IMR-90 (cell line): Measurements from ENCODE around the gene STRIP2. TPM values are rescaled to one million over a fixed set of nuclear protein-coding genes. Genes with fewer than 3 reads are reported as not detected.

Experiments
- ATAC-seq: fragments of 200-7000 bp; cut with Tn5 transposase; 2 replicates; pipeline ENCODE4 v1.9.1; 2020; ENCODE audit warnings: low read depth, mild to moderate bottlenecking, moderate library complexity
- BruUV-seq: library from RNA; stranded (reverse); fragments of 400-500 nt; replicated peaks from 2 replicates; lab custom pipeline; 2021; lab: Mats Ljungman, UMichigan
- CTCF ChIA-PET: fragments of 300-600 bp; formaldehyde crosslinking; extraction: SDS; loops from one replicate; lab custom pipeline; 2021; ENCODE audit warnings: antibody characterized with exemption; lab: Yijun Ruan, JAX
- POLR2A ChIA-PET: fragments of 300-600 bp; sonication (Branson Sonifier 250); formaldehyde crosslinking; loops from one replicate; lab custom pipeline; 2022; ENCODE audit warnings: antibody characterized with exemption; ENCODE audit not compliant: unreplicated experiment; lab: Charles Lee
- DNase-seq: peaks from one replicate; pipeline ENCODE4 v3.0.0; 2013
- H2AFZ ChIP-seq: replicated peaks from 2 replicates; pipeline ENCODE3; 2013; ENCODE audit warnings: low read length, mild to moderate bottlenecking; ENCODE audit not compliant: poor library complexity
- H2AK5ac ChIP-seq: 2 replicates; pipeline ENCODE4 v1.6.1; 2013; ENCODE audit warnings: low read depth, low read length, inconsistent platforms
- H2AK9ac ChIP-seq: replicated peaks from 2 replicates; pipeline ENCODE3; 2013; ENCODE audit warnings: mild to moderate bottlenecking, low read depth, low read length, moderate library complexity; ENCODE audit not compliant: poor library complexity
- H2BK120ac ChIP-seq: 2 replicates; pipeline ENCODE4 v1.6.1; 2013; ENCODE audit warnings: low read depth, low read length, inconsistent platforms
- H2BK15ac ChIP-seq: 3 replicates; pipeline ENCODE4 v1.6.1; 2013; ENCODE audit warnings: low read depth, low read length, inconsistent platforms
- H2BK20ac ChIP-seq: 2 replicates; pipeline ENCODE4 v1.6.1; 2013; ENCODE audit warnings: low read depth, mild to moderate bottlenecking, inconsistent platforms, low read length, moderate library complexity
- H2BK5ac ChIP-seq: 2 replicates; pipeline ENCODE4 v1.6.1; 2013; ENCODE audit warnings: mild to moderate bottlenecking, low read depth, low read length, inconsistent platforms; ENCODE audit not compliant: poor library complexity, severe bottlenecking
- H3K14ac ChIP-seq: replicated peaks from 2 replicates; pipeline ENCODE4 v1.6.1; 2013; ENCODE audit warnings: low read depth, low read length, inconsistent platforms
- H3K18ac ChIP-seq: 2 replicates; pipeline ENCODE4 v1.6.1; 2013; ENCODE audit warnings: low read depth, low read length, control low read depth
- H3K23ac ChIP-seq: 2 replicates; pipeline ENCODE4 v1.6.1; 2013; ENCODE audit warnings: low read depth, low read length, inconsistent platforms
- H3K27ac ChIP-seq: 2 replicates; pipeline ENCODE4 v1.5.1; 2013; ENCODE audit warnings: mild to moderate bottlenecking, control low read depth, low read length; ENCODE audit not compliant: insufficient read depth
- H3K27me3 ChIP-seq: 2 replicates; pipeline ENCODE4 v1.6.1; 2013; ENCODE audit warnings: low read length; ENCODE audit not compliant: control insufficient read depth, insufficient read depth
- H3K36me3 ChIP-seq: 2 replicates; pipeline ENCODE4 v1.6.1; 2013; ENCODE audit warnings: low read length, mixed read lengths; ENCODE audit not compliant: control insufficient read depth, insufficient read depth
- H3K4ac ChIP-seq: 2 replicates; pipeline ENCODE4 v1.6.1; 2013; ENCODE audit warnings: low read depth, low read length, inconsistent platforms
- H3K4me1 ChIP-seq: 2 replicates; pipeline ENCODE4 v1.6.1; 2013; ENCODE audit warnings: low read length, mixed read lengths; ENCODE audit not compliant: control insufficient read depth, insufficient read depth
- H3K4me2 ChIP-seq: 2 replicates; pipeline ENCODE4 v1.6.1; 2013; ENCODE audit warnings: low read depth, mild to moderate bottlenecking, control low read depth, low read length, moderate library complexity
- H3K4me3 ChIP-seq: 2 replicates; pipeline ENCODE4 v1.5.1; 2013; ENCODE audit warnings: low read depth, mild to moderate bottlenecking, control low read depth, low read length, moderate library complexity; ENCODE audit not compliant: insufficient read depth
- H3K56ac ChIP-seq: 2 replicates; pipeline ENCODE4 v1.6.1; 2013; ENCODE audit warnings: low read length, inconsistent platforms; ENCODE audit not compliant: insufficient read depth; ENCODE audit errors: extremely low read depth
- H3K79me1 ChIP-seq, 2 experiments: 2 replicates each; pipeline ENCODE4 v1.6.1; 2013; ENCODE audit warnings: low read length in 2 of 2, inconsistent platforms in 1 of 2, low read depth in 1 of 2
- H3K9ac ChIP-seq: 2 replicates; pipeline ENCODE4 v1.6.1; 2013; ENCODE audit warnings: low read depth, low read length, control low read depth
- H3K9me1 ChIP-seq: 2 replicates; pipeline ENCODE4 v1.6.1; 2013; ENCODE audit warnings: low read length, inconsistent platforms; ENCODE audit not compliant: insufficient read depth
- H3K9me3 ChIP-seq: 2 replicates; pipeline ENCODE4 v1.6.1; 2013; ENCODE audit warnings: low read length; ENCODE audit not compliant: control insufficient read depth, insufficient read depth
- H4K20me1 ChIP-seq: 2 replicates; pipeline ENCODE4 v1.6.1; 2013; ENCODE audit warnings: low read length, inconsistent platforms; ENCODE audit not compliant: insufficient read depth
- H4K5ac ChIP-seq: 2 replicates; pipeline ENCODE4 v1.6.1; 2013; ENCODE audit warnings: mild to moderate bottlenecking, low read depth, low read length, control low read depth
- H4K8ac ChIP-seq, 2 experiments: 2 replicates each; pipeline ENCODE4 v1.6.1; 2013; ENCODE audit warnings: low read depth in 2 of 2, low read length in 2 of 2, control low read depth in 1 of 2, inconsistent platforms in 1 of 2
- H4K91ac ChIP-seq: 2 replicates; pipeline ENCODE4 v1.6.1; 2013; ENCODE audit warnings: low read depth, low read length, inconsistent platforms; ENCODE audit not compliant: insufficient read depth
- BHLHE40 ChIP-seq: fragments of 150-350 bp; IDR thresholded peaks from 2 replicates; pipeline ENCODE4 v1.6.1; 2016; ENCODE audit warnings: mild to moderate bottlenecking, low read depth, low read length
- MXI1 ChIP-seq: IDR thresholded peaks from 2 replicates; pipeline ENCODE4 v1.6.1; 2012; ENCODE audit warnings: low read depth, mild to moderate bottlenecking, low read length, moderate library complexity, borderline replicate concordance
- NFE2L2 ChIP-seq: fragments of 150-350 bp; IDR thresholded peaks from 2 replicates; pipeline ENCODE4 v1.6.1; 2016; ENCODE audit warnings: low read depth, mild to moderate bottlenecking, low read length
- POLR2A ChIP-seq: IDR thresholded peaks from 2 replicates; pipeline ENCODE4 v1.6.1; 2012; ENCODE audit warnings: mild to moderate bottlenecking, low read depth, low read length
- WGBS, 2 experiments: methylation state at CpG; one replicate each; pipeline versions ENCODE4 v1.1.5 to v1.1.7; 2013; ENCODE audit warnings: missing lambda C conversion rate in 2 of 2; ENCODE audit not compliant: insufficient read length in 1 of 2; ENCODE audit errors: extremely low coverage in 2 of 2; 5-methylcytosine and 5-hydroxymethylcytosine counted together
- dilution Hi-C: fragments of 300-500 bp; cut with HindIII; formaldehyde crosslinking; loops from one replicate; pipeline ENCODE4 v1.14.3; 2018; ENCODE audit warnings: low sequenced_read_pairs; ENCODE audit not compliant: unreplicated experiment
- in situ Hi-C: fragments of 300-500 bp; cut with MboI; formaldehyde crosslinking; loops from 3 replicates; pipeline ENCODE4 v1.14.3; 2019; ENCODE audit warnings: low sequenced_read_pairs, inconsistent platforms, mixed read lengths
- intact Hi-C: fragments of 100-400 bp; cut with micrococcal nuclease; formaldehyde crosslinking; loops from 2 replicates; pipeline ENCODE4 v1.10.0; 2022
- polyA plus RNA-seq, 3 experiments: library from polyadenylated mRNA; depleted of rRNA; stranded (reverse); fragments of >200 nt; gene quantifications; 2 replicates each; pipeline ENCODE4 v1.2.3, GENCODE V29; 2012; ENCODE audit warnings: low replicate concordance in 1 of 3
- total RNA-seq: library from RNA; depleted of rRNA; stranded (reverse); fragments of >200 nt; gene quantifications from 2 replicates; pipeline ENCODE4 v1.2.3, GENCODE V29; 2012
- TF ChIP-seq, protein P1 (sequence below): conservative IDR thresholded peaks from 2 replicates; pipeline ENCODE4 v1.5.1; 2012; ENCODE audit warnings: mild to moderate bottlenecking, low read depth, low read length, improper control_type of control experiment

STRIP2 gene
- total and polyA plus RNA-seq, 2 of the 4 experiments (the other 2 are of a cell fraction), result 1.8 to 3.0 TPM

- H2BK120ac ChIP-seq, result no peak overlapping the region
- no TSS peak for BruUV-seq
- no peak overlapping the region for H3K23ac ChIP-seq
- H4K91ac ChIP-seq, result no peak overlapping the region
- no peak overlapping the region for H3K56ac ChIP-seq
- H3K4me1 ChIP-seq, result no peaks in the 10 kb centered on the region
- H4K8ac ChIP-seq, result no peak overlapping the region
- ATAC-seq (no peak), DNase-seq (no peak)
- H3K27ac ChIP-seq, result no peak overlapping the region
- H3K18ac ChIP-seq, result no peak overlapping the region
- H3K9me3 ChIP-seq, result no peaks in the 10 kb centered on the region
- ChIA-PET POLR2A (no interaction called here), CTCF (interaction anchor here (0.6 kb wide), 1 partner anchor 32 kb away, joined by 3 read pairs; no protein-coding TSS in a partner anchor)
- no peaks in the 10 kb centered on the region for H3K79me1 ChIP-seq
- no peak for TF ChIP-seq MXI1
- no peak for TF ChIP-seq BHLHE40
- TF ChIP-seq NFE2L2, result no peak
- TF ChIP-seq POLR2A, result no peak
- TF ChIP-seq, protein P1, sequence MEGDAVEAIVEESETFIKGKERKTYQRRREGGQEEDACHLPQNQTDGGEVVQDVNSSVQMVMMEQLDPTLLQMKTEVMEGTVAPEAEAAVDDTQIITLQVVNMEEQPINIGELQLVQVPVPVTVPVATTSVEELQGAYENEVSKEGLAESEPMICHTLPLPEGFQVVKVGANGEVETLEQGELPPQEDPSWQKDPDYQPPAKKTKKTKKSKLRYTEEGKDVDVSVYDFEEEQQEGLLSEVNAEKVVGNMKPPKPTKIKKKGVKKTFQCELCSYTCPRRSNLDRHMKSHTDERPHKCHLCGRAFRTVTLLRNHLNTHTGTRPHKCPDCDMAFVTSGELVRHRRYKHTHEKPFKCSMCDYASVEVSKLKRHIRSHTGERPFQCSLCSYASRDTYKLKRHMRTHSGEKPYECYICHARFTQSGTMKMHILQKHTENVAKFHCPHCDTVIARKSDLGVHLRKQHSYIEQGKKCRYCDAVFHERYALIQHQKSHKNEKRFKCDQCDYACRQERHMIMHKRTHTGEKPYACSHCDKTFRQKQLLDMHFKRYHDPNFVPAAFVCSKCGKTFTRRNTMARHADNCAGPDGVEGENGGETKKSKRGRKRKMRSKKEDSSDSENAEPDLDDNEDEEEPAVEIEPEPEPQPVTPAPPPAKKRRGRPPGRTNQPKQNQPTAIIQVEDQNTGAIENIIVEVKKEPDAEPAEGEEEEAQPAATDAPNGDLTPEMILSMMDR, result no peak
- H3K4me3 ChIP-seq, result no peak overlapping the region
- no peaks in the 10 kb centered on the region for H3K36me3 ChIP-seq
- H3K27me3 ChIP-seq, result peaks cover 31% of the 10 kb centered on the region
- H2AFZ ChIP-seq, result no peak overlapping the region
- no peak overlapping the region for H2BK20ac ChIP-seq
- H3K9ac ChIP-seq, result no peak overlapping the region
- intact Hi-C loops, result no loop called here
- no peak overlapping the region for H2BK15ac ChIP-seq
- no peak overlapping the region for H3K4ac ChIP-seq
- no peak overlapping the region for H2AK9ac ChIP-seq
- H2AK5ac ChIP-seq, result no peak overlapping the region
- H4K20me1 ChIP-seq, result no peaks in the 10 kb centered on the region
- WGBS, 2 experiments, result no CpG with 5 or more reads among the region's 3 CpGs
- dilution Hi-C loops, result no loop called here
- H3K14ac ChIP-seq, result no peak overlapping the region
- in situ Hi-C loops, result no loop called here
- H2BK5ac ChIP-seq, result no peak overlapping the region
- H3K4me2 ChIP-seq, result no peak overlapping the region
- no peak overlapping the region for H4K5ac ChIP-seq
- no peaks in the 10 kb centered on the region for H3K9me1 ChIP-seq
Measured at GRCh38 chr7:129523924-129524323, 89.7 kb downstream of the STRIP2 start.
